SK-N-MC (cell line): Measurements from ENCODE around the gene PCMT1.

ENCODE experiments used
- EZH2 ChIP-seq: fragments of 200-600 bp; sonication (generic); IDR thresholded peaks from one replicate; pipeline ENCODE4 v1.6.1; 2017; ENCODE audit warnings: antibody characterized with exemption
- POLR2AphosphoS5 ChIP-seq: IDR thresholded peaks from 2 replicates; pipeline ENCODE4 v1.6.1; 2012; ENCODE audit warnings: mild to moderate bottlenecking, low read depth, low read length, borderline replicate concordance

GRCh38 chr6:149834513-149835481 lies 85.3 kb downstream of the PCMT1 start:
- TF ChIP-seq POLR2AphosphoS5: no peak
- TF ChIP-seq EZH2: no peak
